Ureter (tissue), 1 donor: ENCODE results near the gene FRMD5. TPM values are rescaled to one million over a fixed set of nuclear protein-coding genes. Genes with fewer than 3 reads are reported as not detected.

Source experiments
- DNase-seq: peaks from one replicate; pipeline ENCODE4 v3.0.0-alpha.2; 2020; ENCODE audit warnings: low spot score
- total RNA-seq: library from RNA; stranded (reverse); gene quantifications from one replicate; pipeline ENCODE4 v1.2.4, GENCODE V29; 2023
- donor health status: DM: yes; HTN: yes; CAD: no.

Gene FRMD5
- total RNA-seq, 1 donor from 2014 or later = 0.60 TPM

- no peak for DNase-seq
These were observed 219.3 kb downstream of the FRMD5 start for GRCh38 chr15:43975770-43976169.

- DNase-seq = no peak
These were observed 219.7 kb downstream of the FRMD5 start for GRCh38 chr15:43975326-43975725.

- DNase-seq = no peak
These were observed 220.2 kb downstream of the FRMD5 start for GRCh38 chr15:43974852-43975251.

GRCh38 chr15:43969802-43970375, 225.2 kb downstream of the FRMD5 start:
- DNase-seq = no peak

GRCh38 chr15:43968551-43968950, 226.5 kb downstream of the FRMD5 start:
- no peak for DNase-seq

GRCh38 chr15:43966646-43967045, 228.4 kb downstream of the FRMD5 start:
- DNase-seq = no peak

GRCh38 chr15:43958861-43959330, 236.2 kb downstream of the FRMD5 start:
- DNase-seq = no peak

- no peak for DNase-seq
These were observed 237.3 kb downstream of the FRMD5 start for GRCh38 chr15:43957724-43958123.

GRCh38 chr15:43955140-43955539, 239.9 kb downstream of the FRMD5 start:
- no peak for DNase-seq

- no peak for DNase-seq
These were observed 240.9 kb downstream of the FRMD5 start for GRCh38 chr15:43954181-43954621.

GRCh38 chr15:43953402-43953801, 241.7 kb downstream of the FRMD5 start:
- no peak for DNase-seq

GRCh38 chr15:43950531-43950930, 244.5 kb downstream of the FRMD5 start:
- no peak for DNase-seq

GRCh38 chr15:43948691-43949325, 246.3 kb downstream of the FRMD5 start:
- no peak for DNase-seq

- no peak for DNase-seq
These were observed 251.6 kb downstream of the FRMD5 start for GRCh38 chr15:43943511-43943910.

- DNase-seq = no peak
These were observed 252.9 kb downstream of the FRMD5 start for GRCh38 chr15:43942194-43942593.

GRCh38 chr15:43941555-43941954, 253.5 kb downstream of the FRMD5 start:
- no peak for DNase-seq

GRCh38 chr15:43941071-43941470, 254.0 kb downstream of the FRMD5 start:
- DNase-seq = no peak

GRCh38 chr15:43939070-43939469, 256.0 kb downstream of the FRMD5 start:
- no peak for DNase-seq

GRCh38 chr15:43934480-43934879, 260.6 kb downstream of the FRMD5 start:
- DNase-seq = no peak

GRCh38 chr15:43932907-43933306, 262.2 kb downstream of the FRMD5 start:
- no peak for DNase-seq

GRCh38 chr15:43931790-43932435, 263.2 kb downstream of the FRMD5 start:
- no peak for DNase-seq

- no peak for DNase-seq
These were observed 264.0 kb downstream of the FRMD5 start for GRCh38 chr15:43931119-43931518.

GRCh38 chr15:43930556-43930955, 264.5 kb downstream of the FRMD5 start:
- DNase-seq = no peak
